Retinal pigment epithelial cell (primary cell): ENCODE data around the gene ZNF710.

Source experiments
- DNase-seq: peaks from one replicate; pipeline ENCODE4 v3.0.0-alpha.2; 2010; ENCODE audit warnings: low read depth
- H3K4me3 ChIP-seq: 2 replicates; pipeline ENCODE4 v1.5.1; 2011; ENCODE audit warnings: mild to moderate bottlenecking, low read length, control low read depth, moderate library complexity
- CTCF ChIP-seq: conservative IDR thresholded peaks from 2 replicates; pipeline ENCODE4 v1.5.1; 2011; ENCODE audit warnings: low read depth, low read length, control low read depth, inconsistent platforms

ZNF710 gene

GRCh38 chr15:90126596-90127435 is 125.7 kb downstream of the ZNF710 start:
- H3K4me3 ChIP-seq: no peak overlapping the region
- TF ChIP-seq CTCF: no peak
- DNase-seq: no peak

GRCh38 chr15:90130291-90130690 is 129.2 kb downstream of the ZNF710 start:
- DNase-seq: no peak
- no peak for TF ChIP-seq CTCF
- H3K4me3 ChIP-seq: no peak overlapping the region
